HL-60 (cell line): ENCODE results near the gene LYPD1.

ENCODE experiments used
- CTCF ChIP-seq: IDR thresholded peaks from one replicate; pipeline ENCODE4 v1.5.1; 2011; ENCODE audit warnings: low read length, control low read depth, inconsistent platforms; ENCODE audit not compliant: insufficient read depth
- GABPA ChIP-seq: IDR thresholded peaks from 2 replicates; pipeline ENCODE4 v1.6.1; 2012; ENCODE audit warnings: low read depth
- POLR2AphosphoS5 ChIP-seq: IDR thresholded peaks from 2 replicates; pipeline ENCODE4 v1.6.1; 2012; ENCODE audit warnings: low read depth
- REST ChIP-seq: IDR thresholded peaks from 2 replicates; pipeline ENCODE4 v1.6.1; 2012; ENCODE audit warnings: low read depth; ENCODE audit not compliant: insufficient replicate concordance

GRCh38 chr2:132599556-132599955 is 70.4 kb downstream of the LYPD1 start:
- no peak for TF ChIP-seq POLR2AphosphoS5
- TF ChIP-seq GABPA: no peak
- no peak for TF ChIP-seq CTCF
- no peak for TF ChIP-seq REST
